Vagina (tissue), 2 donors: ENCODE data around the gene RSBN1. TPM values are rescaled to one million over a fixed set of nuclear protein-coding genes. Genes with fewer than 3 reads are reported as not detected.

ENCODE experiments used
- DNase-seq, 2 donors: peaks; one replicate each; pipeline ENCODE4 v3.0.0-alpha.2; 2017; ENCODE audit errors: extremely low spot score in 2 of 2
- H3K27ac ChIP-seq: fragments of 200-600 bp; sonication (generic); one replicate; pipeline ENCODE4 v1.5.1; 2019
- H3K27me3 ChIP-seq: fragments of 200-600 bp; sonication (generic); one replicate; pipeline ENCODE4 v1.5.1; 2019
- H3K36me3 ChIP-seq, 2 donors: fragments of 200-600 bp; sonication (generic); one replicate each; pipeline ENCODE4 v1.5.1; 2017 to 2019
- H3K4me1 ChIP-seq: fragments of 200-600 bp; sonication (generic); one replicate; pipeline ENCODE4 v1.5.1; 2019
- H3K4me3 ChIP-seq, 2 donors: fragments of 200-600 bp; sonication (generic); 1 replicate in 1 of 2; 2 replicates in 1 of 2; pipeline ENCODE4 v1.5.1; 2016 to 2019
- H3K9me3 ChIP-seq: fragments of 200-600 bp; sonication (generic); one replicate; pipeline ENCODE4 v1.5.1; 2019
- CTCF ChIP-seq, 3 experiments: fragments of 450-650 bp in 2 of 3; fragments of 200-600 bp in 1 of 3; sonication (generic) in 1 of 3; IDR thresholded peaks; one replicate each; pipeline ENCODE4 v1.5.1; 2017 to 2019; ENCODE audit warnings: antibody characterized with exemption in 3 of 3, mild to moderate bottlenecking in 2 of 3, moderate library complexity in 2 of 3
- POLR2A ChIP-seq, 2 donors: fragments of 450-650 bp; IDR thresholded peaks; one replicate each; pipeline ENCODE4 v1.6.1; 2017; ENCODE audit warnings: antibody characterized with exemption in 2 of 2, mild to moderate bottlenecking in 2 of 2, moderate library complexity in 2 of 2
- POLR2AphosphoS5 ChIP-seq, 2 donors: sonication (generic); formaldehyde crosslinking; IDR thresholded peaks; one replicate each; pipeline ENCODE4 v1.9.0; 2017; ENCODE audit warnings: antibody characterized with exemption in 2 of 2, mild to moderate bottlenecking in 2 of 2, low read depth in 1 of 2; ENCODE audit not compliant: insufficient read depth in 1 of 2
- intact Hi-C: fragments of 100-400 bp; cut with DNase I; formaldehyde crosslinking; loops from one replicate; pipeline ENCODE4 v1.15.1; 2023
- total RNA-seq: library from RNA; depleted of rRNA; stranded (reverse); fragments of >200 nt; gene quantifications from one replicate; pipeline ENCODE4 v1.2.3, GENCODE V29; 2016

Gene RSBN1
- total RNA-seq, 1 donor from 2014 or later = 24.1 TPM

GRCh38 chr1:113714606-113715269, 97.5 kb downstream of the RSBN1 start:
- TF ChIP-seq POLR2A (IDR thresholded peaks at IDR 0.05) (no peak), CTCF (IDR thresholded peaks at IDR 0.05) (no peak), POLR2AphosphoS5 (IDR thresholded peaks at IDR 0.05; ENCODE audit: insufficient read depth in 1 of 2, low read depth in 1 of 2) (no peak)
- peaks cover 0 to 8% of the 10 kb centered on the region in 2 donors for H3K36me3 ChIP-seq
- H3K4me3 ChIP-seq = no peak overlapping the region
- intact Hi-C loops = no loop called here
- DNase-seq = no peak
- no peak overlapping the region for H3K27ac ChIP-seq
- no peaks in the 10 kb centered on the region for H3K9me3 ChIP-seq
- no peaks in the 10 kb centered on the region for H3K4me1 ChIP-seq
- H3K27me3 ChIP-seq = no peaks in the 10 kb centered on the region

Other genes with a start within 250 kb of the RSBN1 start
- gene PHTF1, start 53.0 kb downstream of the RSBN1 start, total RNA-seq = 4.7 TPM
- 7.4 TPM for gene PTPN22, start 59.2 kb upstream of the RSBN1 start, total RNA-seq
- gene BCL2L15, start 75.1 kb upstream of the RSBN1 start, total RNA-seq = 2.9 TPM
- gene AP4B1, start 92.3 kb upstream of the RSBN1 start, total RNA-seq = 6.9 TPM
- 5.2 TPM for gene DCLRE1B, start 92.8 kb upstream of the RSBN1 start, total RNA-seq
- 52.3 TPM for gene HIPK1, start 116.8 kb upstream of the RSBN1 start, total RNA-seq
- 108 TPM for gene OLFML3, start 167.0 kb upstream of the RSBN1 start, total RNA-seq